Pancreas (tissue), 10 donors: ENCODE measurements around the gene USP53. TPM values are rescaled to one million over a fixed set of nuclear protein-coding genes. Genes with fewer than 3 reads are reported as not detected.
A peak's percentile ranks its signal among the peaks of the same experiment; 100 is the strongest.

Experiments used
- ATAC-seq, 4 donors: fragments of 200-7000 bp; cut with Tn5 transposase; one replicate each; pipeline versions ENCODE4 v1.8.0 to v1.9.1; 2020; ENCODE audit warnings: mild to moderate bottlenecking in 4 of 4, moderate library complexity in 4 of 4
- DNase-seq, 6 donors: peaks; one replicate each; pipeline ENCODE4 v3.0.0-alpha.2; 2020
- FAIRE-seq: peaks from 2 replicates; lab custom pipeline; 2012; peaks lifted over from hg19 to GRCh38; lab: Jason Lieb, UNC
- H3K27ac ChIP-seq, 4 donors: fragments of 200-600 bp; sonication (generic); 1 replicate in 3 of 4; 2 replicates in 1 of 4; pipeline versions ENCODE4 v1.5.0 to v1.8.0; 2020
- H3K27me3 ChIP-seq, 4 donors: fragments of 200-600 bp; one replicate each; pipeline ENCODE4 v1.8.0; 2021
- H3K36me3 ChIP-seq, 3 donors: fragments of 200-600 bp; sonication (generic) in 1 of 3; one replicate each; pipeline versions ENCODE4 v1.5.0 to v1.8.0; 2020 to 2021
- H3K4me1 ChIP-seq, 3 donors: fragments of 200-600 bp; one replicate each; pipeline ENCODE4 v1.8.0; 2021
- H3K4me3 ChIP-seq, 4 donors: fragments of 200-600 bp; sonication (generic) in 2 of 4; one replicate each; pipeline versions ENCODE4 v1.5.0 to v1.8.0; 2020 to 2021
- H3K9me3 ChIP-seq, 4 donors: fragments of 200-600 bp; one replicate each; pipeline ENCODE4 v1.8.0; 2021
- CTCF ChIP-seq, 4 donors: fragments of 200-600 bp; sonication (generic) in 3 of 4; IDR thresholded peaks; one replicate each; pipeline versions ENCODE4 v1.5.0 to v1.8.0; 2021; ENCODE audit warnings: antibody characterized with exemption in 4 of 4
- WGBS, 2 donors: extraction: QIAGEN DNeasy Blood & Tissue Kit; methylation state at CpG; one replicate each; pipeline ENCODE4 v1.1.7; 2013; 5-methylcytosine and 5-hydroxymethylcytosine counted together
- intact Hi-C, 3 donors: fragments of 100-400 bp; cut with DNase I; formaldehyde crosslinking; loops; one replicate each; pipeline versions ENCODE4 v1.11.1 to v1.14.2; 2022
- polyA plus RNA-seq, 2 donors: library from polyadenylated mRNA; stranded (reverse); fragments of 200-250 nt; gene quantifications; one replicate each; pipeline ENCODE4 v1.2.3, GENCODE V29; 2013
- total RNA-seq, 6 donors: library from RNA; stranded (reverse); fragmentation: NEBNext Ultra II Directional in 4 of 6; extraction: Animal tissue kit (Norgen Biotek cat#: 25700) in 4 of 6; gene quantifications; one replicate each; pipeline versions ENCODE4 v1.2.1 to v1.2.4, GENCODE V29; 2021 to 2023
- donor health status: healthy with polysubstance abuse.
- donor health status: DM: no; HTN: no; CAD: no; lungs with moderate emphysema.
- donor health status: DM: no; HTN: no; CAD: no.
- donor health status: control.
- donor health status: control.
- donor health status: Bipolar disorder and iron deficiency.
- donor health status: DM: yes; HTN: yes; CAD: no.
- donor health status: DM: no; HTN: no; CAD: no.
- donor health status: DM: no; HTN: no; CAD: no.
- donor health status: DM: yes; HTN: yes; CAD: no.

The USP53 gene
- total and polyA plus RNA-seq, 8 donors: 11.2 to 21.2 (median 15.4) TPM

- intact Hi-C loops: no loop called here
- peaks cover 0 to 4% (median 0%) of the 10 kb centered on the region in 3 donors for H3K36me3 ChIP-seq
- no peak for DNase-seq
- peaks cover 6 to 14% (median 7%) of the 10 kb centered on the region in 3 donors for H3K4me1 ChIP-seq
- FAIRE-seq: no peak
- TF ChIP-seq CTCF (IDR thresholded peaks at IDR 0.05): no peak
- H3K27me3 ChIP-seq: no peaks in the 10 kb centered on the region
- H3K4me3 ChIP-seq: no peak overlapping the region
- no peaks in the 10 kb centered on the region for H3K9me3 ChIP-seq
- 96 to 100% methylated on average over 2 of the region's 2 CpGs for WGBS, 2 donors
- ATAC-seq: no peak
- no peak overlapping the region for H3K27ac ChIP-seq
Observed at GRCh38 chr4:119237642-119238041, 25.1 kb downstream of the USP53 start.

GRCh38 chr4:119238068-119238722 lies 25.7 kb downstream of the USP53 start:
- WGBS, 2 donors: 83 to 87% methylated on average over 4 of the region's 4 CpGs
- no peak overlapping the region for H3K27ac ChIP-seq
- H3K4me1 ChIP-seq: peaks cover 1 to 9% (median 2%) of the 10 kb centered on the region in 3 donors
- H3K36me3 ChIP-seq: peaks cover 0 to 4% (median 0%) of the 10 kb centered on the region in 3 donors
- no peak for TF ChIP-seq CTCF (IDR thresholded peaks at IDR 0.05)
- DNase-seq: no peak
- H3K4me3 ChIP-seq: no peak overlapping the region
- intact Hi-C loops: no loop called here
- H3K9me3 ChIP-seq: no peaks in the 10 kb centered on the region
- H3K27me3 ChIP-seq: no peaks in the 10 kb centered on the region
- no peak for FAIRE-seq
- ATAC-seq: peak in 2 of 4 donors; percentile 16 to 42

GRCh38 chr4:119240128-119240527 lies 27.6 kb downstream of the USP53 start:
- Histone ChIP-seq H3K27ac (no peak overlapping the region), H3K27me3 (no peaks in the 10 kb centered on the region), H3K4me3 (no peak overlapping the region), H3K36me3 (peaks cover 0 to 4% (median 0%) of the 10 kb centered on the region in 3 donors), H3K9me3 (no peaks in the 10 kb centered on the region), H3K4me1 (peaks cover 0 to 10% (median 8%) of the 10 kb centered on the region in 3 donors)
- WGBS, 2 donors: 95 to 97% methylated on average over 1 of the region's 1 CpG
- intact Hi-C loops: no loop called here
- no peak for FAIRE-seq
- no peak for DNase-seq
- no peak for TF ChIP-seq CTCF (IDR thresholded peaks at IDR 0.05)
- ATAC-seq: no peak

GRCh38 chr4:119240568-119240967 lies 28.1 kb downstream of the USP53 start:
- no peak for FAIRE-seq
- TF ChIP-seq CTCF (IDR thresholded peaks at IDR 0.05): no peak
- Histone ChIP-seq H3K27ac (no peak overlapping the region), H3K27me3 (no peaks in the 10 kb centered on the region), H3K9me3 (no peaks in the 10 kb centered on the region), H3K4me1 (peaks cover 0 to 13% (median 10%) of the 10 kb centered on the region in 3 donors), H3K36me3 (peaks cover 0 to 4% (median 0%) of the 10 kb centered on the region in 3 donors), H3K4me3 (no peak overlapping the region)
- no peak for DNase-seq
- no peak for ATAC-seq
- 63 to 72% methylated on average over 2 of the region's 2 CpGs for WGBS, 2 donors
- intact Hi-C loops: no loop called here

- no peak overlapping the region for H3K4me3 ChIP-seq
- no peak for FAIRE-seq
- H3K27me3 ChIP-seq: no peaks in the 10 kb centered on the region
- WGBS, 2 donors: 92 to 100% methylated on average over 1 of the region's 1 CpG
- intact Hi-C loops: no loop called here
- no peak overlapping the region for H3K27ac ChIP-seq
- no peak for ATAC-seq
- no peak for TF ChIP-seq CTCF (IDR thresholded peaks at IDR 0.05)
- peaks cover 0 to 13% (median 10%) of the 10 kb centered on the region in 3 donors for H3K4me1 ChIP-seq
- DNase-seq: no peak
- H3K36me3 ChIP-seq: no peaks in the 10 kb centered on the region
- no peaks in the 10 kb centered on the region for H3K9me3 ChIP-seq
Observed at GRCh38 chr4:119242417-119242816, 29.9 kb downstream of the USP53 start.
